Ovary (tissue), 9 donors: Measurements from ENCODE around the gene CDC37. TPM values are rescaled to one million over a fixed set of nuclear protein-coding genes. Genes with fewer than 3 reads are reported as not detected.
A peak's percentile ranks its signal among the peaks of the same experiment; 100 is the strongest.

Source experiments
- DNase-seq, 5 donors: peaks; one replicate each; pipeline ENCODE4 v3.0.0-alpha.2; 2019 to 2020
- H3K27ac ChIP-seq, 2 donors: fragments of 200-600 bp; one replicate each; pipeline versions ENCODE4 v1.5.1 to v1.8.0; 2019 to 2022
- H3K27me3 ChIP-seq: fragments of 200-600 bp; one replicate; pipeline ENCODE4 v1.8.0; 2022
- H3K36me3 ChIP-seq: fragments of 200-600 bp; sonication (generic); one replicate; pipeline ENCODE4 v1.5.1; 2019
- H3K4me1 ChIP-seq: one replicate; pipeline ENCODE4 v1.8.1; 2013; ENCODE audit warnings: mild to moderate bottlenecking, moderate library complexity; ENCODE audit not compliant: insufficient read depth
- H3K4me3 ChIP-seq: fragments of 200-600 bp; sonication (generic); one replicate; pipeline ENCODE4 v1.5.1; 2017
- H3K9me3 ChIP-seq, 2 donors: fragments of 200-600 bp in 1 of 2; sonication (generic) in 1 of 2; one replicate each; pipeline versions ENCODE4 v1.5.1 to v1.8.1; 2013 to 2019; ENCODE audit warnings: mild to moderate bottlenecking in 1 of 2, moderate library complexity in 1 of 2
- CTCF ChIP-seq, 3 donors: fragments of 450-650 bp in 2 of 3; fragments of 200-600 bp in 1 of 3; IDR thresholded peaks; one replicate each; pipeline versions ENCODE4 v1.5.1 to v1.8.0; 2016 to 2022; ENCODE audit warnings: antibody characterized with exemption in 3 of 3, mild to moderate bottlenecking in 1 of 3
- EP300 ChIP-seq: sonication (generic); formaldehyde crosslinking; IDR thresholded peaks from one replicate; pipeline ENCODE4 v1.6.1; 2017; ENCODE audit warnings: antibody characterized with exemption
- POLR2A ChIP-seq: fragments of 450-650 bp; IDR thresholded peaks from one replicate; pipeline ENCODE4 v1.6.1; 2017; ENCODE audit warnings: antibody characterized with exemption, mild to moderate bottlenecking, moderate library complexity
- WGBS, 3 donors: extraction: QIAGEN DNeasy Blood & Tissue Kit in 1 of 3; methylation state at CpG; one replicate each; pipeline versions ENCODE4 v1.1.5 to v1.1.7; 2013 to 2017; 5-methylcytosine and 5-hydroxymethylcytosine counted together
- intact Hi-C, 4 donors: fragments of 100-400 bp; cut with DNase I; formaldehyde crosslinking; loops; one replicate each; pipeline versions ENCODE4 v1.11.0 to v1.15.1; 2022 to 2023
- polyA plus RNA-seq, 2 donors: library from polyadenylated mRNA; stranded (reverse); fragments of 200-250 nt in 1 of 2; fragments of 350-450 nt in 1 of 2; fragmentation: Illumina TruSeq in 1 of 2; extraction: RNeasy Lipid Tissue Mini Kit (QIAGEN cat#74804) in 1 of 2; gene quantifications; one replicate each; pipeline ENCODE4 v1.2.3, GENCODE V29; 2013 to 2014
- total RNA-seq, 7 donors: library from RNA; depleted of rRNA in 2 of 7; stranded (reverse); fragments of >200 nt in 2 of 7; fragmentation: NEBNext Ultra II Directional in 3 of 7; extraction: Animal tissue kit (Norgen Biotek cat#: 25700) in 3 of 7; gene quantifications; one replicate each; pipeline versions ENCODE4 v1.1.0 to v1.2.4, GENCODE V29; 2016 to 2023
- donor health status: DM: no; HTN: no; CAD: no; lungs with moderate emphysema.
- donor health status: DM: no; HTN: no; CAD: no.
- donor health status: Bipolar disorder and iron deficiency.
- donor health status: DM: yes; HTN: yes; CAD: no.
- donor health status: DM: no; HTN: no; CAD: no.
- donor health status: DM: yes; HTN: yes; CAD: no.

CDC37 gene
- total and polyA plus RNA-seq, 9 donors = 81.3 to 180 (median 115) TPM

GRCh38 chr19:10432736-10433130 is 29.4 kb upstream of the CDC37 start:
- TF ChIP-seq CTCF (IDR thresholded peaks at IDR 0.05) (no peak), EP300 (no peak), POLR2A (no peak)
- WGBS, 3 donors = 79 to 92% (median 85%) methylated on average over 2 of the region's 2 CpGs
- no peak overlapping the region for H3K27ac ChIP-seq
- H3K4me1 ChIP-seq = peaks cover 3% of the 10 kb centered on the region
- intact Hi-C loops = no loop called here
- no peaks in the 10 kb centered on the region for H3K36me3 ChIP-seq
- H3K27me3 ChIP-seq = peaks cover 9% of the 10 kb centered on the region
- H3K4me3 ChIP-seq = no peak overlapping the region
- no peaks in the 10 kb centered on the region for H3K9me3 ChIP-seq
- no peak for DNase-seq

GRCh38 chr19:10431943-10432735 is 28.8 kb upstream of the CDC37 start:
- no peaks in the 10 kb centered on the region for H3K9me3 ChIP-seq
- H3K4me3 ChIP-seq = peak overlapping the region; percentile 50
- WGBS, 3 donors = 1 to 3% (median 2%) methylated on average over 25 to 64 of the region's 64 CpGs
- H3K36me3 ChIP-seq = no peaks in the 10 kb centered on the region
- intact Hi-C loops = no loop called here
- peaks cover 9% of the 10 kb centered on the region for H3K27me3 ChIP-seq
- no peak for DNase-seq
- H3K4me1 ChIP-seq = peaks cover 3% of the 10 kb centered on the region
- H3K27ac ChIP-seq = no peak overlapping the region
- TF ChIP-seq CTCF (IDR thresholded peaks at IDR 0.05) = no peak
- TF ChIP-seq POLR2A = no peak
- no peak for TF ChIP-seq EP300

- 10 to 13% (median 12%) methylated on average over 23 to 25 of the region's 25 CpGs for WGBS, 3 donors
- TF ChIP-seq POLR2A (no peak), CTCF (IDR thresholded peaks at IDR 0.05) (no peak), EP300 (no peak)
- peaks cover 9% of the 10 kb centered on the region for H3K27me3 ChIP-seq
- H3K4me3 ChIP-seq = peak overlapping the region; percentile 50
- H3K36me3 ChIP-seq = no peaks in the 10 kb centered on the region
- H3K4me1 ChIP-seq = peaks cover 3% of the 10 kb centered on the region
- intact Hi-C loops = no loop called here
- H3K27ac ChIP-seq = no peak overlapping the region
- no peaks in the 10 kb centered on the region for H3K9me3 ChIP-seq
- no peak for DNase-seq
Measured at GRCh38 chr19:10431254-10431942, 28.1 kb upstream of the CDC37 start.

GRCh38 chr19:10430505-10431253 is 27.3 kb upstream of the CDC37 start:
- H3K4me3 ChIP-seq = peak overlapping the region; percentile 50
- H3K9me3 ChIP-seq = no peaks in the 10 kb centered on the region
- H3K27ac ChIP-seq = no peak overlapping the region
- 3 to 4% (median 4%) methylated on average over 49 to 75 of the region's 75 CpGs for WGBS, 3 donors
- H3K27me3 ChIP-seq = peaks cover 9% of the 10 kb centered on the region
- DNase-seq = no peak
- no peak for TF ChIP-seq EP300
- TF ChIP-seq CTCF (IDR thresholded peaks at IDR 0.05) = no peak
- TF ChIP-seq POLR2A = no peak
- intact Hi-C loops = no loop called here
- no peaks in the 10 kb centered on the region for H3K36me3 ChIP-seq
- H3K4me1 ChIP-seq = peaks cover 3% of the 10 kb centered on the region
